ENCODE data around the gene NEDD4. TPM values are rescaled to one million over a fixed set of nuclear protein-coding genes. Genes with fewer than 3 reads are reported as not detected.

Gene NEDD4
- total RNA-seq, 2 donors from 2014 or later: 7.2 to 10.0 TPM

GRCh38 chr15:55916666-55917409, 76.6 kb downstream of the NEDD4 start:
- Histone ChIP-seq H3K36me3 (no peaks in the 10 kb centered on the region), H3K4me3 (no peak overlapping the region), H3K27ac (no peak overlapping the region), H3K4me1 (no peaks in the 10 kb centered on the region), H3K9me3 (no peaks in the 10 kb centered on the region), H3K27me3 (no peaks in the 10 kb centered on the region)
- TF ChIP-seq CTCF (IDR thresholded peaks at IDR 0.05): no peak
- DNase-seq (ENCODE audit: low spot score): no peak

- no peak overlapping the region for H3K4me3 ChIP-seq
- no peaks in the 10 kb centered on the region for H3K36me3 ChIP-seq
- no peaks in the 10 kb centered on the region for H3K9me3 ChIP-seq
- DNase-seq (ENCODE audit: low spot score): no peak
- H3K27me3 ChIP-seq: no peaks in the 10 kb centered on the region
- H3K4me1 ChIP-seq: no peaks in the 10 kb centered on the region
- no peak for TF ChIP-seq CTCF (IDR thresholded peaks at IDR 0.05)
- H3K27ac ChIP-seq: no peak overlapping the region
Measured at GRCh38 chr15:55915876-55916567, 77.4 kb downstream of the NEDD4 start.

- Histone ChIP-seq H3K36me3 (no peaks in the 10 kb centered on the region), H3K4me3 (no peak overlapping the region), H3K27ac (no peak overlapping the region), H3K9me3 (no peaks in the 10 kb centered on the region), H3K4me1 (no peaks in the 10 kb centered on the region), H3K27me3 (no peaks in the 10 kb centered on the region)
- DNase-seq (ENCODE audit: low spot score): no peak
- no peak for TF ChIP-seq CTCF (IDR thresholded peaks at IDR 0.05)
Measured at GRCh38 chr15:55915221-55915620, 78.2 kb downstream of the NEDD4 start.

- Histone ChIP-seq H3K9me3 (no peaks in the 10 kb centered on the region), H3K4me1 (no peaks in the 10 kb centered on the region), H3K36me3 (no peaks in the 10 kb centered on the region), H3K4me3 (no peak overlapping the region), H3K27ac (no peak overlapping the region), H3K27me3 (no peaks in the 10 kb centered on the region)
- no peak for TF ChIP-seq CTCF (IDR thresholded peaks at IDR 0.05)
- no peak for DNase-seq (ENCODE audit: low spot score)
Measured at GRCh38 chr15:55914446-55914845, 79.0 kb downstream of the NEDD4 start.

- DNase-seq (ENCODE audit: low spot score): no peak
- TF ChIP-seq CTCF (IDR thresholded peaks at IDR 0.05): no peak
- Histone ChIP-seq H3K27me3 (no peaks in the 10 kb centered on the region), H3K27ac (no peak overlapping the region), H3K4me3 (no peak overlapping the region), H3K9me3 (no peaks in the 10 kb centered on the region), H3K36me3 (no peaks in the 10 kb centered on the region), H3K4me1 (no peaks in the 10 kb centered on the region)
Measured at GRCh38 chr15:55912982-55913381, 80.4 kb downstream of the NEDD4 start.
